NCI-H1105 treated with DMSO at 0.1 percent for 48 hours (cell line): ENCODE data around the gene KRTAP10-6.
"Not testable (repeated sequence)": the region's sequence is repeated elsewhere in the genome, so short reads cannot be mapped to it uniquely, and the experiment has no call there.

Experiments
- DNase-seq: peaks from one replicate; lab custom pipeline; 2025; lab: John Stamatoyannopoulos, UW

Gene KRTAP10-6

GRCh38 chr21:44617071-44617501 lies 24.8 kb upstream of the KRTAP10-6 start:
- DNase-seq, result no peak

- no peak for DNase-seq
Measured at GRCh38 chr21:44616591-44616926, 24.3 kb upstream of the KRTAP10-6 start.

GRCh38 chr21:44615911-44616590 lies 23.7 kb upstream of the KRTAP10-6 start:
- no peak for DNase-seq

GRCh38 chr21:44615466-44615865 lies 23.2 kb upstream of the KRTAP10-6 start:
- no peak for DNase-seq

GRCh38 chr21:44614961-44615391 lies 22.7 kb upstream of the KRTAP10-6 start:
- no peak for DNase-seq

- no peak for DNase-seq
Measured at GRCh38 chr21:44614161-44614631, 21.9 kb upstream of the KRTAP10-6 start.

GRCh38 chr21:44613386-44614155 lies 21.3 kb upstream of the KRTAP10-6 start:
- no peak for DNase-seq

- no peak for DNase-seq
Measured at GRCh38 chr21:44612669-44613229, 20.4 kb upstream of the KRTAP10-6 start.

- no peak for DNase-seq
Measured at GRCh38 chr21:44612029-44612486, 19.8 kb upstream of the KRTAP10-6 start, which contains the start of gene KRTAP10-8. TSS of gene KRTAP10-8 (plus strand) at chr21:44612079. CDS start at chr21:44612101, 22 bp downstream.

GRCh38 chr21:44611551-44611950 lies 19.2 kb upstream of the KRTAP10-6 start:
- no peak for DNase-seq

- not testable (repeated sequence) for DNase-seq
Measured at GRCh38 chr21:44610157-44610843, 18.0 kb upstream of the KRTAP10-6 start.

- DNase-seq, result no peak
Measured at GRCh38 chr21:44609193-44609592, 16.9 kb upstream of the KRTAP10-6 start.

- DNase-seq, result no peak
Measured at GRCh38 chr21:44606495-44606894, 14.2 kb upstream of the KRTAP10-6 start.

GRCh38 chr21:44603911-44604310 lies 11.6 kb upstream of the KRTAP10-6 start:
- DNase-seq, result no peak

GRCh38 chr21:44603109-44603875 lies 11.0 kb upstream of the KRTAP10-6 start:
- no peak for DNase-seq

- no peak for DNase-seq
Measured at GRCh38 chr21:44602463-44602850, 10.2 kb upstream of the KRTAP10-6 start.

- DNase-seq, result no peak
Measured at GRCh38 chr21:44601596-44602462, 9.5 kb upstream of the KRTAP10-6 start.

GRCh38 chr21:44601091-44601490 lies 8.8 kb upstream of the KRTAP10-6 start:
- not testable (repeated sequence) for DNase-seq

GRCh38 chr21:44600118-44600978 lies 8.0 kb upstream of the KRTAP10-6 start, which contains the start of gene KRTAP10-7:
TSS of gene KRTAP10-7 (plus strand) at chr21:44600597. CDS start at chr21:44600622, 25 bp downstream.
- not testable (repeated sequence) for DNase-seq
